ENCODE measurements around the gene EDA.

DNA sequence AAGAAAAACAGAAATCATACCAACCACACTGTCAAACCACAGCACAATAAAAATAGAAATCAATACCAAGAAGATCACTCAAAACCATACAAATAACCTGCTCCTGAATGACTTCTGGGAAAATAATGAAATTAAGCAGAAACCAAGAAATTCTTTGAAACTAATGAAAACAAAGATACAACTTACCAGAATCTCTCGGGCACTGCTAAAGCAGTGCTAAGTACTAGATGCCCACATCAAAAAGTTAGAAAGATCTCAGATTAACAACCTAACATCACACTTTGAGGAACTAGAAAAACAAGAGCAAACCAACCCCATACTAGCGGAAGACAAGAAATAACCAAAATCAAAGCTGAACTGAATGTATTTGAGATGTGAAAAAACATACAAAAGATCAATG, 400.6 kb downstream of the EDA start:
- TF ChIP-seq CTCF (conservative IDR thresholded peaks at IDR 0.05; ENCODE audit: low read length): no peak
- no peak for TF ChIP-seq EZH2phosphoT487 (IDR thresholded peaks at IDR 0.05; ENCODE audit: borderline replicate concordance, low read depth, low read length)

Data from OCI-LY7 (cell line).